ENCODE results near the gene ADCYAP1R1.

ADCYAP1R1 gene

GRCh38 chr7:31107106-31108090, 55.3 kb downstream of the ADCYAP1R1 start:
- DNase-seq = no peak

GRCh38 chr7:31108097-31108657, 56.1 kb downstream of the ADCYAP1R1 start:
- DNase-seq = no peak

GRCh38 chr7:31109751-31110150, 57.6 kb downstream of the ADCYAP1R1 start:
- no peak for DNase-seq

GRCh38 chr7:31110331-31111108, 58.4 kb downstream of the ADCYAP1R1 start:
- no peak for DNase-seq

DNA sequence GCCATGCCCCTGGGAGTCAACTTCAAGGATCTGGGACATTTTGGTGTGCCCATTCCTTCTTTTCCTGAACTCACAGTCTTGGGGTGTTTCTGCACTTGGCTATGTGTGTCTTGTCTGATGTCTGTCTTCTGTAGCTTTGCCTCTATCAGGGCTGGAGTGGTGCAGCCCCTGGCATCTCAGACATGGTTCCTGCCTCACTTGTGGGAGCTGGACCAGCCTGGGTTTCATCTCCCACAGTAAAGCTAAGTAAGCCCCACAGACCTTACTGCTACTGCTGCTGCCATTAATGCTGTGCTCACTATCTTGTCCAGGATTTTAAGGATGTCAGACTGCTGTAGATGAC, 59.0 kb downstream of the ADCYAP1R1 start:
- DNase-seq = no peak

GRCh38 chr7:31113660-31114059, 61.6 kb downstream of the ADCYAP1R1 start:
- DNase-seq = no peak

- DNase-seq = no peak
Observed at GRCh38 chr7:31114593-31115343, 62.7 kb downstream of the ADCYAP1R1 start.

DNA sequence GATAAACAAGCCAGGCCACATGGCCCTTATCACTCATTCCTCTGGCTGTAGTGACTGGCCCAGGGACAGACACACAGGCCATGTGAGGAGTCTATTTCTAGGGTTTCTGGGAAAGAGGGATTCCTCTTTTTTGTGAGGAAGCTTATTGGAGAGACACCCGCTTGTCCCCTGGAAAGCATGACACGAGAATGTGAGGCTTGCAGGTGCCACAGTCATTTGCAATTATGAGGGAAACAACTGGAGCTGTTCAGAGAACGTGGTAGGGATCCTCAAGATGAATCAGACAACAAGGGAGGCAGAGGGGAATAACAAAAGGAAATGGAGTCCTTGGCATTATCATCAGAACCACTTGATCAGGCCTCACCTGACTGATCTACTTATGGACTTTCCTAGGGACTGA, 64.5 kb downstream of the ADCYAP1R1 start:
- DNase-seq = no peak

- no peak for DNase-seq
Observed at GRCh38 chr7:31119249-31119648, 67.1 kb downstream of the ADCYAP1R1 start.

- no peak for DNase-seq
Observed at GRCh38 chr7:31120800-31121513, 68.8 kb downstream of the ADCYAP1R1 start.

DNA sequence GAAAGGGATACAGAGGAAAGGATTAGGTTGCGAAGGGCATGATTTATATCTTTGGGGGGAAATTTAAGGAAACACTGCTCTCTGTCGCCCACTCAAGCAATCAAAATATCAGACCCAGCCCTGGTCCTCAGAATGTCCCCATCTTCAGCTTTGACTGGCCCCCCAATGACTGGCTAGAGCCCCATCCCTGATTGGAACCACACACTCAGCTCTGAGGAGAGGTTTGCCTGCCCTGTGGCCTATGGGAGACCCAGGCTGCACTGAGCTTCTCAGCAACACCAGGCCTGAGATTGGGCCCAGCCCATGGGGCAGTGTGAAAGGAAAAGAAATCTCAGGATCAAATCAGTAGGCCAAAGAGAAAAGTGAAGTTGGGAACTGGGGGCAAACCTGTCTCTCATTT, 69.5 kb downstream of the ADCYAP1R1 start:
- DNase-seq = no peak

DNA sequence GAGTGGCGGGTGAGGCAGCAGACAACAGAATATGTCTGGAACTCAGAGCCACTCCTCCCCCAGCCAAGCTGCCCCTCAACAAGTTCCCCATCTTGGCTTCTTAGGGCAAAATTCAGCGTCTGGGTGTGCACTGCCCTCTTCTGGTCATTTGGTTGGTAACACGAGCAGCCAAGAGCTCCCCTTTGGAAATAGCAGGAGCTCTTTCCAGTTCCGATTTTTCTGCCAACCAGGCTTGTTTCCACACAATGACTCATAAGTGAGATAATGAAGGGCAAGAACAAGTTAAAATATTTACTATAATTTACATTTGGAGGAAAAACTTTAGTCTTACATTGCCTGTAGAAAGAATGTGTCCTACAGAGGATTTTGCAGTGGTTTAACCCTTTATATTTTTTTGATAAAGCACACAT, 70.5 kb downstream of the ADCYAP1R1 start:
- DNase-seq = peak; percentile 30

GRCh38 chr7:31123321-31123720, 71.2 kb downstream of the ADCYAP1R1 start:
- DNase-seq = no peak

- DNase-seq = no peak
Observed at GRCh38 chr7:31123726-31124125, 71.6 kb downstream of the ADCYAP1R1 start.

GRCh38 chr7:31125171-31125570, 73.1 kb downstream of the ADCYAP1R1 start:
- no peak for DNase-seq

DNA sequence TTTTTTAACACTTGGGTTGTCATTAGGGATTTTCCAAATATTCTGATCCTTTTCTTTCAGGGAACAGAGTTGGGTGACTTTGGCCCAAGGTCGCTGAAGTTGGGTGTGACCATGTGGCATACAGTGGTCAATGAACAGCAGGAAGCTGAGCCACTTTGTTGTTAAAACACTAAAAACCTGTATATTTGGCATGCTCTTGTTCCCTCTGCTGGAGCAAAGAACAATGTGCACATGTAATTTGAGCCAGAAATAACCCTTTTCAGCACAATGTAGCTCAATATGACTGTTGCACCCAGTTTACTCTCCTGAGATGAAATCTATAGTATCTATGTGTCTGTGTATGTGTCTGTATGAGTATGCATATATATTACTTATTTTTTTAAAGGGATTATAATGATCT, 74.9 kb downstream of the ADCYAP1R1 start:
- no peak for DNase-seq

DNA sequence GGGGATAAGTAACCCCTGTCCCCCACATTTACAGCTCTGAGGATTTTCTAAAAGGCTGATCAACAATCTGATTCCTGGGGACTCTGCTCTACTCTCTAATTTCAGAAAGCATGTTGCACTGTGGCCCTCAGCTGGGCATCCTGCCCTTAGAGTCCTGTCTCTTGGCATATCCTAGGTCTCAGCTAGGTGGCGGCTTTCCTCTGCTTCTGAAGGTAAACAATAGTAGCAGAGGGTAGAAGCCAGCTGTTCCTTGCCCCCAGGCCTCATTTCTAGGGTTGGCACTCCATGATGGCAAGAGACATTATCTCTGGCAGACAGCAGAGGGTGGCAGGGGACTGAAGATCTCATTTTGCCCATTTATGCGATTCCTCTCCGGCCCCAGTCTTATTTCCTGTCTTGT, 77.0 kb downstream of the ADCYAP1R1 start:
- no peak for DNase-seq

DNA sequence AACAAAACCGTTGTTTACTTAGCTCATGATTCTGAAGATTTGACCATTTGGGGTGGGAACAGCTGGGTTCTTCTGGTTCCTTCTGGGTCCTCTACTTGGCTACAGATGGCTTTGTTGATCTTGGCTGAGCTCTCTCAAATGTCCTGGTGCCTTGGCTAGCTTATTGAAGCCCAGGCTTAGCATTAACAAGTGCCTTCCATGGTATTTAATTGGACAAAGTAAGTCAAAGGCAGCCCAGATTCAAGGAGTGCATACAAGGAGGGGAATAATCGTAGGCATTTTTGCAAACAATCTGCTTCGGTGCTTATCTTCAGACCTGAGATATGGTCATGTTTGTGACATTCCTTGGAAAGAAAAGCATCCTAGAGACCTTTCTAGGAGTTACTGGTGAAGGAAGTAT, 81.4 kb downstream of the ADCYAP1R1 start:
- no peak for DNase-seq

- peak; percentile 43 for DNase-seq
Observed at GRCh38 chr7:31134246-31135188, 82.4 kb downstream of the ADCYAP1R1 start.

- no peak for DNase-seq
Observed at GRCh38 chr7:31137234-31137633, 85.1 kb downstream of the ADCYAP1R1 start.

GRCh38 chr7:31145339-31145738, 93.2 kb downstream of the ADCYAP1R1 start:
- DNase-seq = no peak

All from stimulated activated CD4-positive, alpha-beta T cell treated with anti-CD3 and anti-CD28 coated beads, Interleukin-1b, Interleukin-23, amount 100 ng/mL, for 48 hours (primary cell).